ENCODE data around the gene VTA1. TPM values are rescaled to one million over a fixed set of nuclear protein-coding genes. Genes with fewer than 3 reads are reported as not detected.
A peak's percentile ranks its signal among the peaks of the same experiment; 100 is the strongest.

Gene VTA1
- total RNA-seq, 1 experiment from 2014 or later: 72.1 TPM

DNA sequence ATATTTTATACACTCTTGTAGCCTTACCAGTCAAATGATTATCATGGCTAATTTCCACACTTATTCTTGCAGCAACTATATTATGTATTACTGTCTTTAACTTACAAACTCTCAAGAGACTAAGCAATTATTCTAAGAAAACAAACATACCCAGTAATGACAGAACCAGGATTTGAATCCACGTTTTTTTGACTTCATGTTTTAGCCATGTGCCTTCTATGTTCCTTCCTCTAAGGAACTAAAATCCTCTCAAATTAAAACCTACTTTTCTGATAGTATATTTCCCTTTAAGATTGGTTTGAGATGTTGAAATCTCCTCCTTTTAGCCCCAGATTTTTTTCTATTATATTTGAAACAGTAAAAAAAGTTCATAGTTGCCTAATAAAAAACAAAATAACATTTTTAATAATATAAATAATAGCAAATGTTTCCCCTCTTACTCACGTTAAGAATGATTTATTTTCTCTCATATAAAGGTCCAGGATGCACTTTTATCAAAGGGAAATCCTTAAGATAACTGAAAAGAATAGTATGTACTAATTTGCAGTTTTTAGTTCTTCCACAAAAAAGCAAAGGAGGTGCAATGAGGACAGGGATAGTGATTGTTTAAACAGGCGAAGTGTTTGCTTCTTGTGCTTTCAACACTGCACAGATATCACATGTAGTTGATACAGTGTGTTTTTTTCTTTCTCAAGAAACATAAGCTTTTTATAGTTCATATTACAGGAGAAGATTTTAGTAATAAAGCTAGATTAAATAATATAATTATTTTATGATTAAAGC lies 54.0 kb downstream of the VTA1 start:
- in situ Hi-C loops (cut with HindIII; ENCODE audit: low pct_unique_long_range_greater_than_20kb, low sequenced_read_pairs) (no loop called here), intact Hi-C loops (cut with micrococcal nuclease; ENCODE audit: unreplicated experiment) (no loop called here)
- ChIA-PET CTCF (no interaction called here), POLR2A (no interaction called here)
- TF ChIP-seq, protein P1, sequence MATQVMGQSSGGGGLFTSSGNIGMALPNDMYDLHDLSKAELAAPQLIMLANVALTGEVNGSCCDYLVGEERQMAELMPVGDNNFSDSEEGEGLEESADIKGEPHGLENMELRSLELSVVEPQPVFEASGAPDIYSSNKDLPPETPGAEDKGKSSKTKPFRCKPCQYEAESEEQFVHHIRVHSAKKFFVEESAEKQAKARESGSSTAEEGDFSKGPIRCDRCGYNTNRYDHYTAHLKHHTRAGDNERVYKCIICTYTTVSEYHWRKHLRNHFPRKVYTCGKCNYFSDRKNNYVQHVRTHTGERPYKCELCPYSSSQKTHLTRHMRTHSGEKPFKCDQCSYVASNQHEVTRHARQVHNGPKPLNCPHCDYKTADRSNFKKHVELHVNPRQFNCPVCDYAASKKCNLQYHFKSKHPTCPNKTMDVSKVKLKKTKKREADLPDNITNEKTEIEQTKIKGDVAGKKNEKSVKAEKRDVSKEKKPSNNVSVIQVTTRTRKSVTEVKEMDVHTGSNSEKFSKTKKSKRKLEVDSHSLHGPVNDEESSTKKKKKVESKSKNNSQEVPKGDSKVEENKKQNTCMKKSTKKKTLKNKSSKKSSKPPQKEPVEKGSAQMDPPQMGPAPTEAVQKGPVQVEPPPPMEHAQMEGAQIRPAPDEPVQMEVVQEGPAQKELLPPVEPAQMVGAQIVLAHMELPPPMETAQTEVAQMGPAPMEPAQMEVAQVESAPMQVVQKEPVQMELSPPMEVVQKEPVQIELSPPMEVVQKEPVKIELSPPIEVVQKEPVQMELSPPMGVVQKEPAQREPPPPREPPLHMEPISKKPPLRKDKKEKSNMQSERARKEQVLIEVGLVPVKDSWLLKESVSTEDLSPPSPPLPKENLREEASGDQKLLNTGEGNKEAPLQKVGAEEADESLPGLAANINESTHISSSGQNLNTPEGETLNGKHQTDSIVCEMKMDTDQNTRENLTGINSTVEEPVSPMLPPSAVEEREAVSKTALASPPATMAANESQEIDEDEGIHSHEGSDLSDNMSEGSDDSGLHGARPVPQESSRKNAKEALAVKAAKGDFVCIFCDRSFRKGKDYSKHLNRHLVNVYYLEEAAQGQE (IDR thresholded peaks at IDR 0.05; ENCODE audit: insufficient read depth in 1 of 2, low read depth in 2 of 2, low read length in 1 of 2): no peak
- TF ChIP-seq SIN3A (IDR thresholded peaks at IDR 0.05; ENCODE audit: borderline replicate concordance, insufficient read depth, low read depth, low read length): no peak
- no peak for TF ChIP-seq CTCF (IDR thresholded peaks at IDR 0.05)
- TF ChIP-seq POLR2AphosphoS5 (IDR thresholded peaks at IDR 0.05; ENCODE audit: low read depth, low read length): no peak
- TF ChIP-seq TCF7L2 (IDR thresholded peaks at IDR 0.05; ENCODE audit: low read depth, low read length): no peak
- H3K36me3 ChIP-seq (ENCODE audit: control insufficient read depth, insufficient read depth, low read length): peaks cover 49% of the 10 kb centered on the region
- H3K9me3 ChIP-seq (ENCODE audit: control insufficient read depth, insufficient read depth, low read depth, low read length): 0 out of 2 replicates have a peak, but pooled peaks cover 3% of the 10 kb centered on the region
- no peak overlapping the region for H3K27ac ChIP-seq (ENCODE audit: low read length)
- DNase-seq (ENCODE audit: low read depth, low spot score) (no peak), ATAC-seq (no peak)
- H3K4me1 ChIP-seq (ENCODE audit: control insufficient read depth, insufficient read depth, low read length): 0 out of 2 replicates have a peak, but pooled peaks cover 3% of the 10 kb centered on the region
- H3K27me3 ChIP-seq (ENCODE audit: control insufficient read depth, insufficient read depth, low read length): no peaks in the 10 kb centered on the region
- no peak overlapping the region for H3K4me3 ChIP-seq (ENCODE audit: low read depth in 2 of 2, low read length in 2 of 2)
- no TSS peak for BruUV-seq (replicated peaks)

DNA sequence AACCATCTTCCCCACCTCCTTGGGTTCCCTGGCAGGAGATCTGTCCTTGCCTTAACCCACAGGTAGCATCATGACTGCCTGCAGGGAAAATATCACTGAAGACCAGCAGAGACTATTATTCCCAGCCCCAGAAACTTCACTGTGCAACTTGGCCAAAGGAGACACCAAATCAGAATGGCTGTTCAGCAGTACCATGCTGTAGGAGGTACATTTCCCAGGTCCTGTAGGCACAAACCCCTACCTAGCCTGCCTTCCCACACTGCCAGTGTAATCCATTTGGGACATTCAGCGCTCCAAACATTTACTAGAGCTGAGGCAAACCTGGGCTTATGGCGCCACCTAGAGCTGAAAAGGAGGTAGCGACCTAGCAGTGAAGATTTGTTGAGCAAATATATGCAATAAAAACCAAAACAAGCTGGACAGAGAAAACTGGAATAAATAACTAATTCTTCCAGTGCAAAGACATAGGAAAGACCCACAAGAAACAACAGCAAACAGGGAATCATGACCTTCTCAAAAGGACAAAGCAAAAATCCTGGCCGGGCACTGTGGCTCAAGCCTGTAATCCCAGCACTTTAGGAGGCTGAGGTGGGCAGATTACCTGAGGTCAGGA lies 60.3 kb downstream of the VTA1 start:
- ChIA-PET CTCF (interaction anchor here (1.1 kb wide), 1 partner anchor 51 kb away, joined by 4 read pairs; no protein-coding TSS in a partner anchor), POLR2A (no interaction called here)
- Histone ChIP-seq H3K27ac (ENCODE audit: low read length) (no peak overlapping the region), H3K4me1 (ENCODE audit: control insufficient read depth, insufficient read depth, low read length) (no peaks in the 10 kb centered on the region), H3K27me3 (ENCODE audit: control insufficient read depth, insufficient read depth, low read length) (no peaks in the 10 kb centered on the region), H3K36me3 (ENCODE audit: control insufficient read depth, insufficient read depth, low read length) (peaks cover 24% of the 10 kb centered on the region), H3K4me3 (ENCODE audit: low read depth in 2 of 2, low read length in 2 of 2) (no peak overlapping the region), H3K9me3 (ENCODE audit: control insufficient read depth, insufficient read depth, low read depth, low read length) (peaks cover 17% of the 10 kb centered on the region; the same call in 1 of the 2 replicates)
- no TSS peak for BruUV-seq (replicated peaks)
- DNase-seq (ENCODE audit: low read depth, low spot score) (peak; percentile 5), ATAC-seq (peak; percentile 74)
- TF ChIP-seq CTCF (IDR thresholded peaks at IDR 0.05): peak; percentile 59
- TF ChIP-seq, protein P1 (IDR thresholded peaks at IDR 0.05; ENCODE audit: insufficient read depth in 1 of 2, low read depth in 2 of 2, low read length in 1 of 2): no peak
- in situ Hi-C loops (cut with HindIII; ENCODE audit: low pct_unique_long_range_greater_than_20kb, low sequenced_read_pairs) (no loop called here), intact Hi-C loops (cut with micrococcal nuclease; ENCODE audit: unreplicated experiment) (no loop called here)
